ENCODE measurements around the gene CHMP5. TPM values are rescaled to one million over a fixed set of nuclear protein-coding genes. Genes with fewer than 3 reads are reported as not detected.

CHMP5 gene
- total RNA-seq, 1 experiment from 2014 or later = 47.6 TPM

DNA sequence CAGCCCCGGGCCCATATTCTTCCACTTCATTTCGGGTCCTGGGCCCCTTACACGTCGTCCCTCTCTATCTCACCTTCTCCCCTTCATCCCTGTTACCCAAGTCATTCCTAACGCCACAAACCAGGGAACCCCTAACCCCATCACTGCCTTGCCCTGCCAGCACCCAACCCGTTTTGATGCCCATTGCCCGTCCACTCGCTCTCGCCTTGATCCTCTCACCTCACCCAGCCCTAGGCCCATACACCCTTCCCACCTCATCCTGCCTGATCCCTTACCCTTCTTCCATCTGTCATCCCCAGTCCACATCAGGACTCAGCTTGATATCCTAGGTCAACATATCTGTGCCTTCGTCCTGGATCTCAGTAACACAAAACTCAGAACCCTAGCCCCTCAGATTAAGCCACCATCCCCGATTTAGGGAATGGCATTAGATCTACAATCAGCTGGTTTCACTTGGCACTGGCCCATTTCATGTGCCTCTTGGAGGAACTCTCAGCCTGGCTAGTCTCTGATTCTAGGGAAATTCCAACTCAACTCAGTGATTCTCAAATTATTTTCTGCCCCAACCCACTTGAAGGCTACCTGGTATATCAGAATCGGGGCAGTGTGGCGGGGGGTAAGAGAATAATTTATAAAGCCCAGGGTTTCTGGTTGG is 489 bp downstream of the CHMP5 start:
- H3K14ac ChIP-seq (ENCODE audit: insufficient read depth, low read length) = no peak overlapping the region
- no peaks in the 10 kb centered on the region for H3K27me3 ChIP-seq (ENCODE audit: insufficient read depth, low read length)
- H3K36me3 Mint-ChIP-seq (ENCODE audit: insufficient read depth in 1 of 3, low read depth in 3 of 3) = peaks cover 20 to 51% (median 43%) of the 10 kb centered on the region in 3 experiments
- H3K9ac ChIP-seq (ENCODE audit: extremely low read depth, insufficient read length, low read length) = peak overlapping the region; percentile 78
- H2BK12ac ChIP-seq (ENCODE audit: insufficient read length, low read depth, low read length) = no peak overlapping the region
- no peak overlapping the region for H3K56ac ChIP-seq (ENCODE audit: insufficient read length, low read depth, low read length)
- peak overlapping the region; percentile 69 to 99 (median 97); a peak in 6 of 7 replicates for H3K27ac Mint-ChIP-seq
- H3K4me1 ChIP-seq (ENCODE audit: insufficient read depth, low read length) = peaks cover 2% of the 10 kb centered on the region; the same call in 1 of the 2 replicates
- H4K5ac ChIP-seq (ENCODE audit: insufficient read length, low read depth, low read length) = no peak overlapping the region
- H3K23me2 ChIP-seq (ENCODE audit: insufficient read length, low read depth, low read length, poor library complexity, severe bottlenecking) = peaks cover 5% of the 10 kb centered on the region
- H3K23ac ChIP-seq (ENCODE audit: insufficient read length, low read depth, low read length) = no peak overlapping the region
- no peak overlapping the region for H3K4ac ChIP-seq (ENCODE audit: low read depth, low read length)
- H2BK120ac ChIP-seq (ENCODE audit: low read depth, low read length, poor library complexity, severe bottlenecking) = no peak overlapping the region
- no peak overlapping the region for H4K8ac ChIP-seq (replicated peaks; ENCODE audit: insufficient read length, low read depth, low read length)
- H2BK15ac ChIP-seq (ENCODE audit: low read depth, low read length) = no peak overlapping the region
- H3K27ac ChIP-seq (ENCODE audit: insufficient read length, low read depth, low read length) = no peak overlapping the region
- no peak overlapping the region for H3T11ph ChIP-seq (ENCODE audit: low read length)
- no peaks in the 10 kb centered on the region for H3K9me3 ChIP-seq (ENCODE audit: control insufficient read depth, low read depth, low read length)
- H3K4me2 ChIP-seq (ENCODE audit: insufficient read depth, insufficient read length, low read length) = peak overlapping the region; percentile 89
- H2BK5ac ChIP-seq (ENCODE audit: insufficient read length, low read length) = no peak overlapping the region
- H3K9me3 Mint-ChIP-seq = no peaks in the 10 kb centered on the region
- H4K20me1 ChIP-seq (ENCODE audit: control insufficient read depth, insufficient read depth, insufficient read length) = no peaks in the 10 kb centered on the region
- H3K4me1 Mint-ChIP-seq = peaks cover 15 to 16% of the 10 kb centered on the region in 2 experiments
- peaks cover 16% of the 10 kb centered on the region; the same call in 1 of the 2 replicates for H3K79me2 ChIP-seq (ENCODE audit: insufficient read depth, low read length)
- WGBS (ENCODE audit: extremely low coverage, insufficient read length, low lambda C conversion rate) = no CpG with 5 or more reads among the region's 13 CpGs
- no peak overlapping the region for H2AFZ ChIP-seq (ENCODE audit: low read length)
- peak overlapping the region; percentile 89 to 98 for H3K4me3 Mint-ChIP-seq
- peaks cover 9% of the 10 kb centered on the region for H3K79me1 ChIP-seq (ENCODE audit: insufficient read depth, low read depth, low read length, poor library complexity, severe bottlenecking)
- TF ChIP-seq, protein P1, sequence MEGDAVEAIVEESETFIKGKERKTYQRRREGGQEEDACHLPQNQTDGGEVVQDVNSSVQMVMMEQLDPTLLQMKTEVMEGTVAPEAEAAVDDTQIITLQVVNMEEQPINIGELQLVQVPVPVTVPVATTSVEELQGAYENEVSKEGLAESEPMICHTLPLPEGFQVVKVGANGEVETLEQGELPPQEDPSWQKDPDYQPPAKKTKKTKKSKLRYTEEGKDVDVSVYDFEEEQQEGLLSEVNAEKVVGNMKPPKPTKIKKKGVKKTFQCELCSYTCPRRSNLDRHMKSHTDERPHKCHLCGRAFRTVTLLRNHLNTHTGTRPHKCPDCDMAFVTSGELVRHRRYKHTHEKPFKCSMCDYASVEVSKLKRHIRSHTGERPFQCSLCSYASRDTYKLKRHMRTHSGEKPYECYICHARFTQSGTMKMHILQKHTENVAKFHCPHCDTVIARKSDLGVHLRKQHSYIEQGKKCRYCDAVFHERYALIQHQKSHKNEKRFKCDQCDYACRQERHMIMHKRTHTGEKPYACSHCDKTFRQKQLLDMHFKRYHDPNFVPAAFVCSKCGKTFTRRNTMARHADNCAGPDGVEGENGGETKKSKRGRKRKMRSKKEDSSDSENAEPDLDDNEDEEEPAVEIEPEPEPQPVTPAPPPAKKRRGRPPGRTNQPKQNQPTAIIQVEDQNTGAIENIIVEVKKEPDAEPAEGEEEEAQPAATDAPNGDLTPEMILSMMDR (conservative IDR thresholded peaks at IDR 0.05) = no peak
- no peak overlapping the region for H2BK20ac ChIP-seq (ENCODE audit: low read depth, low read length, poor library complexity, severe bottlenecking)
- no peak overlapping the region for H2AK5ac ChIP-seq (ENCODE audit: insufficient read length, low read length)
- no peak overlapping the region for H3K18ac ChIP-seq (ENCODE audit: insufficient read length, low read depth, low read length)
- DNase-seq = no peak
- H3K27me3 Mint-ChIP-seq (ENCODE audit: low read depth) = no peaks in the 10 kb centered on the region
- H4K91ac ChIP-seq (ENCODE audit: insufficient read length, low read depth, low read length) = no peak overlapping the region

Data from H9 (cell line).